Measurements from ENCODE around the gene ARID3A.

Gene ARID3A

DNA sequence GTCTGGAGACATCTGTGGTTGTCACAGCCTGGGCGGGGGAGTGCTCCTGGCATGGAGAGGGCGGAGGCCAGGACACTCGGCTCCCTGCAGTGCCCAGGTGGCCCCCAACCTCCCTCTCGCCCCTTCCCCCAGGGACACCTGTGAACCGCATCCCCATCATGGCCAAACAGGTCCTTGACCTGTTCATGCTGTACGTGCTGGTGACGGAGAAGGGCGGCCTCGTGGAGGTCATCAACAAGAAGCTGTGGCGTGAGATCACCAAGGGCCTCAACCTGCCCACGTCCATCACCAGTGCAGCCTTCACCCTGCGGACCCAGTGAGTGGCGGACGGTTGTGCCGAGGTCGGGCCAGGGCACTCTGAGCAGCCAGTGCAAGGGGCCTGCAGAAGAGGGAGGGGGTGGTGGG lies 38.3 kb downstream of the ARID3A start:
- TF ChIP-seq, protein P1, sequence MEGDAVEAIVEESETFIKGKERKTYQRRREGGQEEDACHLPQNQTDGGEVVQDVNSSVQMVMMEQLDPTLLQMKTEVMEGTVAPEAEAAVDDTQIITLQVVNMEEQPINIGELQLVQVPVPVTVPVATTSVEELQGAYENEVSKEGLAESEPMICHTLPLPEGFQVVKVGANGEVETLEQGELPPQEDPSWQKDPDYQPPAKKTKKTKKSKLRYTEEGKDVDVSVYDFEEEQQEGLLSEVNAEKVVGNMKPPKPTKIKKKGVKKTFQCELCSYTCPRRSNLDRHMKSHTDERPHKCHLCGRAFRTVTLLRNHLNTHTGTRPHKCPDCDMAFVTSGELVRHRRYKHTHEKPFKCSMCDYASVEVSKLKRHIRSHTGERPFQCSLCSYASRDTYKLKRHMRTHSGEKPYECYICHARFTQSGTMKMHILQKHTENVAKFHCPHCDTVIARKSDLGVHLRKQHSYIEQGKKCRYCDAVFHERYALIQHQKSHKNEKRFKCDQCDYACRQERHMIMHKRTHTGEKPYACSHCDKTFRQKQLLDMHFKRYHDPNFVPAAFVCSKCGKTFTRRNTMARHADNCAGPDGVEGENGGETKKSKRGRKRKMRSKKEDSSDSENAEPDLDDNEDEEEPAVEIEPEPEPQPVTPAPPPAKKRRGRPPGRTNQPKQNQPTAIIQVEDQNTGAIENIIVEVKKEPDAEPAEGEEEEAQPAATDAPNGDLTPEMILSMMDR (IDR thresholded peaks at IDR 0.05; ENCODE audit: low read depth, low read length) = no peak
- H3K4me3 ChIP-seq (ENCODE audit: low read depth, low read length) = no peak overlapping the region

DNA sequence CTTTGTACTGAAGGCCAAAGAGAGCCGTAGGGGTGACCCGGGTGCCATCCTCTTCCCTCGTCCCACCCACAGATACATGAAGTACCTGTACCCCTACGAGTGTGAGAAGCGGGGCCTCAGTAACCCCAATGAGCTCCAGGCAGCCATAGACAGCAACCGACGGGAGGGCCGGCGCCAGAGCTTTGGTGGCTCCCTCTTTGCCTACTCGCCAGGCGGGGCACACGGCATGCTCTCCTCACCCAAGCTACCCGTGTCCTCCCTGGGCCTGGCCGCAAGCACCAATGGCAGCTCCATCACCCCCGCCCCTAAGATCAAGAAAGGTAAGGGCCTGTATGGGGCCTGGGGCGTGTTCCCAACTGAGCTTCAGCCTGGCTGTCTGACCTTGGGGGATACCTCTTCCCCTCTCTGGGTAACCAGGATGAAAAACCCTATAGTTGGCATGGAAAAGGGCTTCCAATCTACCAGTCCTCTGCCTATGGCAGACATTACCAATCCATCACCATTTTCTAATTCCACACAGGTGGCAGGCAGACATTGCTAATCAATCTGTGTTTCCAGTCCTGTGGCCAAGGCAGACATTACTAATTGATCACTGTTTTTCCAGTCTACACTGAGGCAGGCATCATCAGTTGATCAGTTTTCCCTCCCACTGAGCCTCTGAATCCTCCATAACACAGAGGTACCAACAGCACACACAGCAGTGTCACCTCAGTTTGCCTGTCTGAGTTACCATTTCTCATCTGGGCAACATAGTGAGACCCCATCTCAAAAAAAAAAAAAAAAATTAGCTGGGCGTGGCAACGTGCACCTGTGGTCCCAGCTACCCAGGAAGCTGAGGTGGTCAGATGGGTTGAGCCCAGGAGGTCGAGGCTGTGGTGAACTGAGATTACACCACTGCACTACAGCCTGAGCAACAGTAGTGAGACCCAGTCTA lies 39.2 kb downstream of the ARID3A start:
- TF ChIP-seq, protein P1 (IDR thresholded peaks at IDR 0.05; ENCODE audit: low read depth, low read length) = no peak
- H3K4me3 ChIP-seq (ENCODE audit: low read depth, low read length) = no peak overlapping the region

DNA sequence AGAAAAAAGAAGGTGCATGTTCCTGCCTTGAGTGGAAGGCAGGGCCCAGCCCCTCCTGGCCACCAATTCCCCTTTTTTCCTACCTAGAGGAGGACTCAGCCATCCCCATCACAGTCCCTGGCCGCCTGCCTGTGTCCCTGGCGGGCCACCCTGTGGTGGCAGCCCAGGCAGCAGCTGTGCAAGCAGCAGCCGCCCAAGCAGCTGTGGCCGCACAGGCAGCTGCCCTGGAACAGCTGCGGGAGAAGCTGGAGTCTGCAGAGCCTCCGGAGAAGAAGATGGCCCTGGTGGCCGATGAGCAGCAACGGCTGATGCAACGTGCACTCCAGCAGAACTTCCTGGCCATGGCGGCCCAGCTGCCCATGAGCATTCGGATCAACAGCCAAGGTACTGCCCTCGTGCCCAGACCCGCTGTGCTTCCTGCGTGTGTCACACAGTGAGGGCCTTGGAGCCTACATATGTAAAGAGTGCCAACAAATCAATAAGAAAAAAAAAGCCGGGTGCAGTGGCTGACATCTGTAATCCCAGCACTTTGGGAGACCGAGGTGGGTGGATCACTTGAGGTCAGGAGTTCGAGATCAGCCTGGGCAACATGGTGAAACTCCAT lies 40.8 kb downstream of the ARID3A start:
- H3K4me3 ChIP-seq (ENCODE audit: low read depth, low read length) = no peak overlapping the region
- TF ChIP-seq, protein P1 (IDR thresholded peaks at IDR 0.05; ENCODE audit: low read depth, low read length) = no peak

DNA sequence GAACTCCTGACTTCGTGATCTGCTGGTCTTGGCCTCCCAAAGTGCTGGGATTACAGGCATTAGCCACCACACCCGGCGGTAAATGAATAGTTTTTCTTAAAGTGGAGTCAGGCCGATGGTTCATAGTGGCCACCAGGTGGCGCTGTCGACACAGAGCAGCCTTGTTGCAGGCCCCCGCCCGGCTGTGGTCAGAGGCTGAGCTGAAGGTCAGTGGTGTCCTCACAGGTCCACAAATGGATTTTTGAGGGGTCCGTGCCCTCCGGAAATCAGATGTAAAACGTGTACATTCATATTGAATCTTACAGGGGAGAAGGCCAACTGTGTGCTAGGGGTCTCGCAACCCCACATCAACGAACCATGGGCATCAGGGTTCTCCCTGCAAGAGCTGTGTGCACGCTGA lies 44.9 kb downstream of the ARID3A start:
- no peak overlapping the region for H3K4me3 ChIP-seq (ENCODE audit: low read depth, low read length)
- TF ChIP-seq, protein P1 (IDR thresholded peaks at IDR 0.05; ENCODE audit: low read depth, low read length) = peak; percentile 65

DNA sequence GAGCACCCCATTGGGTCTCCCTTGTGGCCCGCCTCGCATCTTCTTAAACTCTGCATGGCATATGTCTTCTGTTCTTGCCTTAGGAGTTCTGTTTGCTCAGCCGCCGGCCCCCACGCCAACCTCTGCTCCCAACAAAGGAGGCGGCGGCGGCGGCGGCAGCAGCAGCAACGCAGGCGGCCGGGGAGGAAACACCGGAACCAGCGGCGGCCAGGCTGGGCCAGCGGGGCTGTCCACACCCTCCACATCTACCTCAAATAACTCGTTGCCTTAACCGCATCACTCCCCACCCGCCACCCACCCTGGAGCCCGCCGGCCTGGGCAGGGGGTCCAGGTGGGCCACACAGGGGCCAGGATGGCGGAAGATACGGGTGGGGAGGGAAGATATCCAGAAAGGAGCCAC lies 46.0 kb downstream of the ARID3A start:
- no peak overlapping the region for H3K4me3 ChIP-seq (ENCODE audit: low read depth, low read length)
- TF ChIP-seq, protein P1 (IDR thresholded peaks at IDR 0.05; ENCODE audit: low read depth, low read length) = no peak

DNA sequence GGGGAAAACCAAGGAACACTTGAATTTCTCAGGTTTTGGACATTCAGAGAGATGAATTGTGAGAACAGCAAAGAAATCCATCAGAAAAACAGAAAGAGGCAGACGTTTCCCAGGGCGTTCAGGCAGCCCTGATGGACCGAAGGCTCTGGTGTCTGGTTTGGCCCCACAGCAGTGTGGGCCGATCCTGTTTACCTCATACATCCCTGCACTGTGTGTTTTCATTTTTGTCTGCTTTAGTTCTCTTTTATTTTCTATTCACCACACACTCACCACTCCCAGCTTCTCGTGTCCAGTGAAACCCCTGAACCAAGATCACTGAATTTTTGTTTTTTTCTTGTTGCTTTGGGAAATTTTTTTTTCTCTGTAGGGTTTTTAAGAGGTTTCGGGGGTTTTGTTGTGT lies 46.4 kb downstream of the ARID3A start:
- TF ChIP-seq, protein P1 (IDR thresholded peaks at IDR 0.05; ENCODE audit: low read depth, low read length) = no peak
- no peak overlapping the region for H3K4me3 ChIP-seq (ENCODE audit: low read depth, low read length)
